Stimulated activated CD4-positive, alpha-beta T cell treated with anti-CD3 and anti-CD28 coated beads, TNF-alpha, amount 100 ng/mL, for 1 hour (primary cell): ENCODE measurements around the gene EHBP1L1.

ENCODE experiments used
- DNase-seq, 3 donors: peaks; one replicate each; pipeline ENCODE4 v3.0.0-alpha.2; 2020; ENCODE audit warnings: low read depth in 3 of 3, low spot score in 1 of 3

The EHBP1L1 gene

DNA sequence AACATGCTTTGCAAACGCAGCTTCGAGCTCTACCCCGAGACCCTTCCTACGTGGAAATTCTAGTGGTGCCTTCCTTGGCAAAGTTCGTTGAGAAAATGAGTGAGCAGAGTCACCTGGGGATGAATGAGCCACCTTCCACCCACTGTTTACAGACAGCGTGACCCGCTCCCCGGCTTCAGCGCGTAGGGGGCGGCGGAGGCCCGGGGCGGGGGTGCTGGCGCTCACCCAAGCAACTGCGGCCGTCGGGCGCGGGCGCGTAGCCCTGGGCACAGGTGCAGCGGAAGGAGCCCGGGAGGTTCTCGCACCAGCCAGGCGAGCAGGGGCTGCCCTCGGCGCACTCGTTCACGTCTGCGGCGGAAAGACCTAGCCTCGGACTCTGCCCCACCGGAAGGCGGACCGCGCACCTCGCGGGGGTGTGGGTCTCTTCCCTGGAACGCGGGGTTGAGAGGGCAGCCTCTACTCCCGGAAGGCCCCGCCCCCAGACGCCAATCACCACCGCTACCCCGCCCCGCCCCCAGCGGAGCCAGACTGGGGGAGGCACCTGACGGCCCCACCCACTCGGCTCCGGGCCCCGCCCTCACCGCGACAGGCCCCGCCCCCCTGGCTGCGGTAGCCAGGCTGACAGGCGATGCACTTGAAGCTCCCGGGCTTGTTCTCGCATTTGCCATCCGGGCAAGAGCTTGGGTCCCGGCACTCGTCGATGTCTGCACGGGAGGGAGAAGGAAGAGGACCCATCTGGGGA lies 29.5 kb upstream of the EHBP1L1 start:
- peak; percentile 97 to 100 (median 99) for DNase-seq

DNA sequence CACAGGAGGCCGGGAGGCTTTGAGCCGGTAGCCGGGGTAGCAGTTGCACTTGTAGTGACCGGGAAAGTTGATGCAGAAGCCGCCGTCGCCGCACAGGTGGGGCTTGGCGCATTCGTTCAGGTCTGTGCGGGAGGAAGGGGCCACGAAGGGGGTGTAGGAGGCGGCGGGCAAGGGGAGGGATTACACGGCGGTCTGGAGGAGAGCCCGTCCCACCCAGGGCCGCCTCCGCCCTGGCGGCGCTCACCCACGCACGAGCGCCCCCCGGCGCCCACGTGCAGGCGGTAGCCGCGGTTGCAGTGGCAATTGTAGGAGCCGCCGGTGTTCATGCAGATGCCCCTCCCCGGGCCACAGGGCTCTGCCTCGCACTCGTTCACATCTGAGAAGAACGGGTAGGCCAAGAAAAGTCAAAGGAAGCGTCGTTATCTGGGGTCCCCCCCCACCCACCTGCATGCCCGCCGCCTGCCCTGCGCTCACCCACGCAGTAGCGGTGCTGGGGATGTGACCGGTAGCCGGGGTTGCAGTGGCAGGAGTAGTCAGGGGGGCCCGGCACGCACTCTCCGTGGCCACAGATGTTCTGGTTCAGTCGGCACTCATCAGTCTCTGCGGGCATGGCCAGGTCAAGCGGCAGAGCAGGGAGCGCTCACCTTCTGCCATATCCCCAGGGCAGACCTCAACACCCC lies 28.3 kb upstream of the EHBP1L1 start:
- no peak for DNase-seq

DNA sequence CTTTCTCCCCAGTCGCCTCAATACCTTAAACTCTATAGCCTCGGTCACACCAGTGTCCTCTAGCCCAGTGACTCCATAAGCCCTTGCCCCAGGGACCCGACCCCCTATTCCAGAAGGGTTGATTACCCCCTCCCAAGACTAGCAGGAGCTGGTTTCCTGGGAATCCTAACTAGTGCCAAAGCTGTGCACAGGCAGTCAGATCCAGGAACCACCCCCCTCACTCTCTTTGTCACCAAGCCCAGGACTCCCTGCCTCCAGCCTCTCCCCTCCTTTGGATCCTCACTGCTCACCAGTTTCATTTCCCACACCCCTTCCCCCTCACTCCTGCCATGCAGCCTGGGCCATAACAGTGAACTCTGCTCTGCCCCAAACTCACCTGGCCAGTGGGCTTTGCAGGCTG lies 27.5 kb upstream of the EHBP1L1 start:
- no peak for DNase-seq

DNA sequence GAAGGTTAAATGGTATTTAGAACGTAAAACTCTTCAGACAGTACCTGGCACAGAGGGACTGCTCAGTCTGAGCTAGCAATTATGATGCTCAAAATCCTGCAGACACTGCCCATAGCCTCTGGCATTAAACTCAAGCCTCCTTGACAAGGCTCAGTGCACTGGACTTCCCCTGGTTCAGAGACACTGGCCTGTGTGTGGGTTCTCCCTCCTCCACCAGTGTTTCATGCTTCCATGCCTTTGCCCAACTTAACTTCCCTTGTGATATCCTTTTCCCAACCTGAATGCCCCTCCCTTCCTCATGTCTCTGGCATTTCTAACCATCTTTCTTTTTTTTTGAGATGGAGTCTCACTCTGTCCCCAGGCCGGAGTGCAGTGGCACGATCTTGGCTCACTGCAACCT lies 26.8 kb upstream of the EHBP1L1 start:
- DNase-seq: no peak

DNA sequence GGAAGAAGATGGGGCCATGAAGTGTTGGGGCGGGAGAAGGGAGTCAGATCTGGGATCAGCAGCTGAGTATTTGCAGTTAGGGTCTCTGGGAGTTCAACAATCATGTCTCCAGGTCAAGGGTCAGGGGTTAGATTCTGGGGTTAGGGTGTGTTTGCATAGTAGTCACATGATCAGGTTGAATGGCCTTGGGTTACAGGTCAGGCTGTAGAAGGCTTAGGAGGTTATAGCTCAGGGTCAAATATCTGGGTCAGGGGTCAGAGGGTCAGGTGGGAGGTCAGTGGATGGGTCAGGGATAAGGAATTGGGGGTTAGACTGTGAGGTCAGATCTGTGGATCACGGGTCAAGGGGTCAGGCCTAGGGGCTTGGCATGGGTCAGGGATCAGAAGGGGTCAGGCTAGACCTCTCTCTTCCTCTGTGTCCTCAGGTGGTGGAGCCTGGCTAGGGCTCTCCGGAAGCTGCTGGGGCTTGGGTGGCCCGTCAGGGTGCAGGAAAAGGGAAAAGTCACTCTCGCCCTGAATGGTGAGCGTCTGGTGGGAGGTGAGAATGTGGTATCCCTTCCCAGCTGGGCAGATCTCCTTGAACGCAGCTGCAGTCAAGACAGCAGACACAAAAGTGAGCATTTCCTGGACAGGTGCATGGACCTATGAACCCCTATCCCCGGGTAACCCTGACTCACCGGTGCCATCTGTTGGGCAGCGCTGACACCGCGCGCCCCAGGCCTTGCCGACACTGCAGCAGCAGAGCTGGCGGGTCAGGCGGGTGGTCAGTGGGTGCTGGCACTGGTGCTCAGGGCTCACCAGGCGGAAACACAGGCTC lies 24.1 kb upstream of the EHBP1L1 start:
- DNase-seq: no peak

DNA sequence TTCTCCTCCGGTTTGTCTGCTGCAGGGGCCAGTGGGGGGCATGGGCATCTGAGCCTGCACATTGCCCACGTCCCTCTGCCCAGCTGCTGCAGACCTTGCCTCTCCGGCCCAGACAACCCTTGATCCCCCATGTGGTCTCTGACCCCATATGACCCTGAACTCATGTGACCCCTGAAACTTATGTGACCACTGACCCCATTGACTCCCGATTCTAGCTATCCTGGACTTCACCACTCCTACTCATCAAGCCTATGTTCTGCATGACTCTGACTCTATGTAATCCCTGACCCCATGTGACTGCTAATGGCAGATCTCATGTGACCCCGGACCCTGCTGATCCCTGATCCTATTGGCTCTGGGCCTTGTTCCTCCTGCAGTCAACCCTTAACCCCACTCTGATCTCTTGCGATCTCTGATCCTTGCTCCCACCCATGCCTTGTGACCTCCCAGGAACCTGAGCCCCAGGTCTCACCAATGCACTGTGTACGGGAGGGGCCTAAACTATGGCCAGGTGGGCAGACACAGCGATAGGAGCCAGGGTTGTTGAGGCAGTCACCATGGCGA lies 23.4 kb upstream of the EHBP1L1 start:
- DNase-seq: no peak

DNA sequence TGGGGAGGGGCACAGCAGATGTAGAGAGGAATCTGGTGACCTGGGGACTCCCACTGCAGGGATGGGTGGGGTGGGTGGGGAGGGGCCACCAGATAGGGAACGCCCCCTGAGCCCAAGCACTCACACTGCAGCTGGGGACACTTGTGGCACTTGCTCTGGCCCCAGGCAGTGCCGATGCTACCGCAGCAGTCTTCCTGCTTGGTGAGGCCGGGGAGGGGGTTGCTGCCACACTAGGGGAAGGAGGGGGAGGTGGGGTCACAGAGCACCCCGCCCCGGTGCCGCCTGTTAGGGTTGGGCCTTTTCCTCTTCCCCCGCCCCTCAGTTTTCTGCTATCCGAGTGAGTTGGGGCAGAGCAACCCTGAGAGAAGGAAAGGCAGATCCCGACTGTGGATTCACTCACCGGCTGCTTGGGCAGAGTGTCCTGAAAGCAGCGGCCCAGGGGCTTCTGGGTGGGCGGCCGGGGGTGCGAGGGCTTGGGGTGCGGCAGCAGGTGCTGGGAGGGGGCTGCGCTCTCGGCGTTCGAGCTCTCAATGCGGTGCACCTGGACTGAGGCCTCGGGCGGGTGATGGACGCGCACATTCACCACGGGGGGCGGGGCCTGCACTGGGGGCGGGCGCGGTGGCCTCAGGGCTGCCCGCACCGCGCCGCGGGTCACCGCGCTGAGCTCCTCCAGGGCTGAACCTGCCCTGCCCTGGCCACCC lies 22.4 kb upstream of the EHBP1L1 start:
- peak in 1 of 3 donors; percentile 59 for DNase-seq

DNA sequence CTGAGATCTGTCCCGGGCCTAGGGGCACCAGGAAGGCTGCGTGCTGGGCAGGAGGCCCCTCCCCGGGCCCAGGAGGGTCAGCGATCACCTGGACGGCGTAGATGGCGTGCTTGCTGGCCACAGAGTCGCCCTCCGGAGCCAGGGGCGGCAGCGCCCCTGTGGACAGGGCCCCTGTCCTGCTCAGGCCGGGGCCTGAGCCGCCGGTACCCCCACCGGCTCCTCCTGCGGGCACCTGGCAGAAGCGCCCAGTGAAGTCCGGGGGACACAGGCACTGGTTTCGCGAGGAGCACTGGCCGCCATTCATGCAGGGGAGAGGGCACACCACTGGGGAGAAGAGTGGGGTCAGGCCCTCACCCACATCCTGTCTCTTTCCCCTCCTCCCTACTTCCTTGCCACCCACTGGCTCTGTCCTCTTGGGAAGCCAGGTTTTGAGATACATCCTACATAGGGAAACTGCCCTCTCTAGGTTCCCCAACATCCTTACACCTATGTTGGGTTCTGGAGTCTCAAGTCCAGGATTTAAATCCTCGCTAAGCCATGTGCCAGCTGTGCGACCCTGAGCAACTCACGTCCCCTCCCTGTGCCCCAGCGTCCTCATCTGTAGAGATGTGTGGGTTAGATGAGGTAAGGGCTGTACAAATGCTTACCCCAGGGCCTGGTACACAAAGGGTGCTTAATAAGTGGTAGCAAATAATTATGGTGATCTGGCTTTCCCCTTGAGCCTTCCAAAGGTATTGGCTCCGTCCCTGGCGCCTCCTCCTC lies 21.6 kb upstream of the EHBP1L1 start:
- no peak for DNase-seq

DNA sequence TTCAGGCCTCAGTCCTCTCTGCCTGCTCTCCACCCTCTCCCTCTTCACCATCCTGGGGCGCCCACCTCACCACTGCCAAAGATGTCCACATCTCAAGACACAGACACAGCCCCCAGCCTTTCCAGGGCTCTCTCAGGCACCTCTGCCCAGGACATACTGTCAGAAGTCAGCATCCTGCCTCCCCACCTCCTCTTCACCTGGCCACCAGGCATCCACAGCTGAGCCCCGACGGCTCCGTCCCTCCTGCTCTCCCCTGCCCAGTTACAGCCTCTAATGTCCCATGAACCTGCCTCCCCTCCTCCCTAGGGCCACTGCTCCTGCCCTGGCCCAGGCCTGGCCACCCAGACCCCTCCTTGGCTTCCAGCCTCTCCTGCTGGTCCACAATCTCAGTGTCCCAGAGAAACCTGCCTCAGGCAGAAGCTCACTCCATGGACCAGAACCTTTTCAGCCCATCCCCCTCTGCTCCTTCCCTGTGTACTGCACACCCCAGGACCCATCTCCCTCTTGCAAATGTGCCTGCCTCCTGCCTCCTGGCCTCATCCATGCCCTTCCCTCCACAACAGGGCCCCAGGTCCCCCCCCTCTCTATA lies 20.9 kb upstream of the EHBP1L1 start:
- DNase-seq: no peak

DNA sequence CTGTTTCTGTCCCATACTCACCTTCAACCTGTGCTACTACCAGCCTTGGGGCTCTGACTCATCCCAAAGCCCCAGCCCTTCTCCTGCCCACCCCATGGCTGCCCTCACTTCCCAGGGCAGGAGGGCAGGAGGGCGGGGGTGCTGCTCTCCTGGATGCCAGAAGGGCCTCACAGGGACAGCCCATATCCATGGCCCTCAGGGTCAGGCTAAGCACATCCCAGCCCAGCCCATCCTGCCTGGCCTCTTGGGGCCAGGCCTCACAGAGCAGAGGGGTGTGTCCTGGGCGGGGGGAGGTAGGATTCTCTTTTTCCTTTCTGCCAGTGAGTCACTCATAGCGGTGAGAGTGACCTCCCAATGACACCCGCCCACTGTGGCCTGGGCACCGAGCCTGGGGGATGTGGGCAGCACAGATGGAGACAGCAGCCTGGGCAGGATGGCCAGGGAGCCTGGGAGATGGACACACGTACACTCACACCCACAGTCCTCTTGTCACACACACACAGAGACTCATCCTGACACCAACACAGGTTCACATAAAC lies 20.1 kb upstream of the EHBP1L1 start:
- DNase-seq: no peak

DNA sequence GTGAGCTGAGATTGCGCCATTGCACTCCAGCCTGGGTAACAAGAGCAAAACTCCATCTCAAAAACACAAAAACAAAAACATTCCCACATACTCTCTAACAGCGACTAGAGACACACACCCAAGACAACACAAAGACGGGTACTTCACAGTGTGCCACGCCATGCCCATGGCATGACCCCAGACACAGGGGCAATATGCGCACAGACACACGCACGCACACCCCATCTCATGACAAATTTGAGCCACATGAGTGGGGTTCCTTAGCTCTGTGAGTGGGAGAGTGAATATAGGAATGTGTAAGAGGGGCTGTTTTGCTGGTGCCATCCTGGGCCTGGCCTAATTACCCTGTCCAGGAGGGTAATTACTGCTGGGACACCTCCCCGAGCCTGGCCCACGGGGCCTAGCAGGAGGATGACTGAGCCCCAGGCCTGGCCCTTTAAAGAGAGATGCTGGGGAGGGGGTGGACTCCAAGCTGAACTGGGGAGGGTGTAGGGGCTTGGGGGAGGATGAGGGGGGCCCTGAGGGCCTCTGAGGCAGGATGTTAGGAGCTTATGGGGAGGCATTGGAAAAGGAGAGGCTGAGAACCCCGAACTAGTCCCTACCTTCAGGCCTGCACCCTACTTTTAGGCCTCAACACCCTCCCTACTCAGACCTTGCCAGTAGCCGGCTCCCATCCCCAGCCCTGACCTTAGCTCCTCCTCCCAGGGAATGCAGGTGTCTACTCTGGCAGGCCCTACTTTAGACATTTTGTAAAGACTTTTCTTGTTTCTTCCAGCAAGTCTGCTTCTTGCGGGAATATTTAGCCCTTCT lies 19.2 kb upstream of the EHBP1L1 start:
- DNase-seq: no peak

DNA sequence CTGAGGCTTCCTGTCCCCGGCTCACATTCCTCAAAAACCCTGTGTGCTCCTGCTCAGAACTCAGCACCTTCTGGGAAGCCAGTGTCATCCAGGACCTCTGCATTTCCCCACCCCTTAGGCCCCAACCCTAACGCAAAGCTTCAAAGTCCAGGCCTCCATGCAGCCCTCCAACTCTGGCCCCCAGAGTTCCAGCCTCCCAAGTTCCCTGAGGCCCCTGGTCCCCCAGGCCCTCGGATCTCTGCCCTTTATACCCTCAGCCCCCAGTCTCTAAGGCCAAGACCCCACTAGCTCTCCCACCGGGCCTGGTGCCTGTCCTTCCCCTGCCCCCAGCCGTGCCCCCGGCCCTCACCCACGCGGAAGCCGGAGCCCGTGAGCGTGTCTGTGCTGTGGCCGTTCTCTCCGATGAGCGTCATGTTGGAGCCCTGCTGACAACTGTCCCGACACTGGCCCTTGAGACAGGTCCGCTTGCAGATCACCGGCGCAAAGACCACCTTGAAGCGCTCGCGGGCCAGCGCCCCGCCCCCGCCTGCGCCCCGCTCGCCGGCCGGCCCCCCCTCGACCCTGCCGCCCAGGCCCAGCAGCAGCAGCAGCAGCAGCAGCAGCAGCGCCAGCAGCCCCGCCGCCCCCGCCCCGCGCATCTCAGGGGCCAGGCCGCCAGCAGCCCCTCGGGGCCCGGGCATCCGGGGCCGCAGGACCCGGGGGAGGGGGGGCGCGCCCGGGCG lies 18.4 kb upstream of the EHBP1L1 start:
- no peak for DNase-seq

DNA sequence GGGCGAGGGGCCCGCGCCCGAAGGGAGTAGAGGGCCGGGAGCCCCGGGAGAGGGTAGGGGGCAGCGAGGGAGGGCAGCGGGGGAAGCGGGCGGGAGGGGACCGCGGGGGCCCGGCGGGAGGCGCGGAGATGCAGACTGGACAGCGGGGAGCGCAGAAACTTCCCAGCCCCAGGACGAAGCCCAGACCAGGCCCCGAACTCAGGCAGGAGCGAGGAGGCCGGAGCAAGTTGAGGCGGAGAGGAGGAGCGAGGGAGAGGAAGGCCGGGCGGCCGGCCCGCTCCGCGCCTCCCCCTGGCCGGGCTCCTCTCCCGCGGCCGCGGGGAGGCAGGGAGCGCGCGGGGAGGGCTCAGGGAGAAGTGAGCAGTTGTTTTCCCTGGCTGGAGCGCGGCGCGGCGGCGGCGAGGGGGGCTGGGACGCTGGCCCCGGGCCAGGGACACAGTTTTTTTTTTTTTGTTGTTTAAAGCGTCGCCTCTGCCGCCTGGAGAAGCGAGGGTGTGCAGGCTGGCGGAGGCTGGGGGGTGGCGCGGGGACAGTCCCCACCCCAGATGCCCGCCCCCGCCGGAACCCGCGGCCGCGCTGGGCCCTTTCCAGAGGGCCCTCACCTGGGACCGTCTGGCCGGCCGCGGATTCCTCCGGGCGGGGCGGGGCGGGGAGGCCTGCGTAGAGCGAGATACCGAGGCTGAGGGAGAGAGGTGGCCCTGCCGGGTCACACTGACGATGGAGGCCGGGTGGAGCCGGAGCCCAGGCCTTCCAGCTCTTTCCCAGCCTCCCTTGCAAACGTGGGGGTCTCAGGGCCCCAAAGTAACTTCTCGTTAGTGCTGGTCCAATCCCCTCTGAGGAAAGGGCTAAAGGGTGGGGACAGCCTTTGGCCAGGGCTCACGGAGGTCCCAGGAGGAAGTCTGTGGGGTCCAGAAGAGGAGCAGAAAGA lies 17.6 kb upstream of the EHBP1L1 start, which contains the start of gene LTBP3:
LTBP3 (minus strand) TSS at position 358 of the 928 bp plus-strand sequence. CDS start 400 bp downstream, outside the sequence.
- no peak for DNase-seq

DNA sequence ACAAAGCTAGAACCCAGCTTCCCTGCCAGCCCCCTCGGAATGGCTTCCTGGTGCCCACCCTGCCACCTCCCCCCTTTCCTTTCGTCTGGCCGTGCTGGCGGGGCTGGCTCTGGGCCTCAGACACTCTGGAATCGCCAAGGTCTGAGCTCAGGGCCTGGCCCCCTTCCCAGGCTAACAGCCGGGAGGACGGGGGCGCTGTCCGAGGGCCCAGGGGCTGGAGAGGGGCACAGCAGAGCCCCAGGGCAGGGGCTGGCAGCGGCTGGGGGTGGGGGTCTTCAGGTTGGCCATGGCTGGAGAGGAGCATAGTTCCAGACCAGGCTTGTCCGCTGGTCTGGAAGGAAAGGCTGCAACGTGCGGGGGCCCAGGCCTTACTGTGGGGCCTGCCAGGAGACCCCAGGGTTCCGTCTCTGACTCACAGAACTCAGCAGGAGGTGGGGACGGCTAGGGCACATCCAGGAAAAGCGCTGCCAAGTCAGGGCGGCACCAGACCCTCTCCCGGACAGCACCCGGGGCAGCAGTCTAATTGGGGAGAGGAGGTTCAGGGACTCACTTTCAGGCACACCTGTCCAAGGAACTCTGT lies 16.8 kb upstream of the EHBP1L1 start:
- DNase-seq: no peak

DNA sequence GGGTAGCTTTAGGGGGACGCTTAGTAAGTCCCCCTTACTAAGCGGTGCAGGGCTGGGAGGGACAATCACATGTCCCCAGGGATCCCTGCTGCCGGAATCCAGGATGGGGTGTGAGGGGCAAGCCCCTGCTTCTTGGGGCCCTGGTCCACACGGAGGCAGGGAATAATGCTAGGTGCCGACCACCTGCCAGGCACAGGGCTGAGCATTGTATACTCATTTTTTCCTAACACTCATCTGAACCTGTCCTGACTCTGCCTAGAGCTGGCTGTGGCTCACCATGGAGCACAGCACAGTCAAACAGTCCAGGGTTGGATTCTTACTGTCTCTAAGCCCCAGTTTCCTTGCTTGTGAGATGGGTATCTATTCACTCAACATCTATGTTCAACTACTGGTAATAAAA lies 16.3 kb upstream of the EHBP1L1 start:
- no peak for DNase-seq

DNA sequence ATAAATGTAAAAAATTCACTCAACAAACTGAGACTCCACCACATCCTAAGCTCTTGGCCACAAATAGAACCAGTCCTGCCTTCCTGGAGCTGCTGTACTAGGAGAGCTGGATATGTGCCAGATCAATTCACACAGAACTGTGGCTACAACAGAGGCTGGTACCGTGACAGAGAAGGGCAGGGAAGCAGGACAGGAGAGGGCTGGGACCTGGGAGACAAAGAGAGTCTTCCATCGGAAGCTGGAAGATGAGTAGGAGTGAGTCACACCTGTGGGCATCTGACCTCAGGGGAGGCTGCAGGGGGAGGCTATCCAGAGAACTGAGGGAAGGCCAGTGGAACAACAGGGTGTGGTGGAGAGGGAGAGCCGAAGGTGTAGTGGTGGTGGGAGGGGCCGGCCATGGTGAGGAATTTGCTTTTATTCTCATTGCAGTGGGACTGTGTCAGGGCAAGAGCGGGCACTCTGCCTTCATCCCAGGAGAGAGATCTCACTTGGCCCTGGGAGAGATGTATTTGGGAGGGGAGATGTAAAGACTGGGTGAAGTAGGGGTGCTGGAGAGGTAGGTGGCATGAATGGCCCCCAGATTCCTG lies 15.8 kb upstream of the EHBP1L1 start:
- no peak for DNase-seq
